ENCODE measurements around the gene GPR153.

The GPR153 gene

GRCh38 chr1:6295910-6296309 is 35.0 kb upstream of the GPR153 start:
- H3K36me3 ChIP-seq (replicated peaks; ENCODE audit: low read depth, low read length) = no peaks in the 10 kb centered on the region
- no peak overlapping the region for H3K4me3 ChIP-seq (ENCODE audit: low read length)
- no peaks in the 10 kb centered on the region for H3K27me3 ChIP-seq (ENCODE audit: low read depth, low read length)
- no peak overlapping the region for H3K9ac ChIP-seq (ENCODE audit: low read length)
- no peaks in the 10 kb centered on the region for H3K79me2 ChIP-seq (ENCODE audit: low read length)
- H4K20me1 ChIP-seq (ENCODE audit: insufficient read depth, low read length) = no peaks in the 10 kb centered on the region
- H3K27ac ChIP-seq (ENCODE audit: low read length) = no peak overlapping the region
- no peak overlapping the region for H2AFZ ChIP-seq (ENCODE audit: low read depth, low read length)
- TF ChIP-seq CTCF (IDR thresholded peaks at IDR 0.05; ENCODE audit: low read depth, low read length) (no peak), EZH2phosphoT487 (IDR thresholded peaks at IDR 0.05; ENCODE audit: low read depth) (no peak)
- H3K9me3 ChIP-seq (ENCODE audit: insufficient read depth, low read length) = no peaks in the 10 kb centered on the region
- H3K4me1 ChIP-seq (ENCODE audit: low read length) = peaks cover 6% of the 10 kb centered on the region
- no peak overlapping the region for H3K4me2 ChIP-seq (ENCODE audit: low read length)

GRCh38 chr1:6294890-6295556 is 34.1 kb upstream of the GPR153 start:
- no peak overlapping the region for H3K4me2 ChIP-seq (ENCODE audit: low read length)
- no peak overlapping the region for H3K9ac ChIP-seq (ENCODE audit: low read length)
- no peaks in the 10 kb centered on the region for H3K36me3 ChIP-seq (replicated peaks; ENCODE audit: low read depth, low read length)

GRCh38 chr1:6294080-6294889 is 33.4 kb upstream of the GPR153 start:
- Histone ChIP-seq H3K79me2 (ENCODE audit: low read length) (no peaks in the 10 kb centered on the region), H3K4me1 (ENCODE audit: low read length) (peaks cover 17% of the 10 kb centered on the region), H3K27me3 (ENCODE audit: low read depth, low read length) (no peaks in the 10 kb centered on the region), H2AFZ (ENCODE audit: low read depth, low read length) (no peak overlapping the region), H3K9me3 (ENCODE audit: insufficient read depth, low read length) (no peaks in the 10 kb centered on the region), H3K4me2 (ENCODE audit: low read length) (no peak overlapping the region), H3K27ac (ENCODE audit: low read length) (no peak overlapping the region), H4K20me1 (ENCODE audit: insufficient read depth, low read length) (no peaks in the 10 kb centered on the region), H3K36me3 (replicated peaks; ENCODE audit: low read depth, low read length) (no peaks in the 10 kb centered on the region), H3K9ac (ENCODE audit: low read length) (no peak overlapping the region), H3K4me3 (ENCODE audit: low read length) (no peak overlapping the region)
- TF ChIP-seq CTCF (IDR thresholded peaks at IDR 0.05; ENCODE audit: low read depth, low read length) = no peak
- no peak for TF ChIP-seq EZH2phosphoT487 (IDR thresholded peaks at IDR 0.05; ENCODE audit: low read depth)

More at GRCh38 chr1:6294890-6295556, 34.1 kb upstream of the GPR153 start:
- TF ChIP-seq EZH2phosphoT487 (IDR thresholded peaks at IDR 0.05; ENCODE audit: low read depth) = no peak
- TF ChIP-seq CTCF (IDR thresholded peaks at IDR 0.05; ENCODE audit: low read depth, low read length) = no peak
- H3K27me3 ChIP-seq (ENCODE audit: low read depth, low read length) = no peaks in the 10 kb centered on the region
- no peaks in the 10 kb centered on the region for H3K79me2 ChIP-seq (ENCODE audit: low read length)
- H3K27ac ChIP-seq (ENCODE audit: low read length) = no peak overlapping the region
- no peaks in the 10 kb centered on the region for H4K20me1 ChIP-seq (ENCODE audit: insufficient read depth, low read length)
- H3K4me3 ChIP-seq (ENCODE audit: low read length) = no peak overlapping the region
- H3K4me1 ChIP-seq (ENCODE audit: low read length) = peaks cover 15% of the 10 kb centered on the region
- H3K9me3 ChIP-seq (ENCODE audit: insufficient read depth, low read length) = no peaks in the 10 kb centered on the region
- no peak overlapping the region for H2AFZ ChIP-seq (ENCODE audit: low read depth, low read length)

GRCh38 chr1:6292102-6292501 is 31.2 kb upstream of the GPR153 start:
- Histone ChIP-seq H3K4me2 (ENCODE audit: low read length) (no peak overlapping the region), H3K9me3 (ENCODE audit: insufficient read depth, low read length) (no peaks in the 10 kb centered on the region), H3K4me3 (ENCODE audit: low read length) (no peak overlapping the region), H3K36me3 (replicated peaks; ENCODE audit: low read depth, low read length) (no peaks in the 10 kb centered on the region), H4K20me1 (ENCODE audit: insufficient read depth, low read length) (no peaks in the 10 kb centered on the region), H3K27me3 (ENCODE audit: low read depth, low read length) (no peaks in the 10 kb centered on the region), H3K79me2 (ENCODE audit: low read length) (no peaks in the 10 kb centered on the region), H3K4me1 (ENCODE audit: low read length) (peaks cover 17% of the 10 kb centered on the region), H2AFZ (ENCODE audit: low read depth, low read length) (no peak overlapping the region), H3K27ac (ENCODE audit: low read length) (no peak overlapping the region), H3K9ac (ENCODE audit: low read length) (no peak overlapping the region)
- TF ChIP-seq EZH2phosphoT487 (IDR thresholded peaks at IDR 0.05; ENCODE audit: low read depth) = no peak
- no peak for TF ChIP-seq CTCF (IDR thresholded peaks at IDR 0.05; ENCODE audit: low read depth, low read length)

Measured in OCI-LY3 (cell line).